Measurements from ENCODE around the gene FLT4.
"Not testable (repeated sequence)": the region's sequence is repeated elsewhere in the genome, so short reads cannot be mapped to it uniquely, and the experiment has no call there.

FLT4 gene
- total RNA-seq = 34.1 to 65.9 reads per million in 2 donors

GRCh38 chr5:180649297-180650039 lies at the start of gene FLT4:
TSS of gene FLT4 (minus strand) at chr5:180649600. CDS start at chr5:180649545, 55 bp downstream.
- no peak for DNase-seq

DNA sequence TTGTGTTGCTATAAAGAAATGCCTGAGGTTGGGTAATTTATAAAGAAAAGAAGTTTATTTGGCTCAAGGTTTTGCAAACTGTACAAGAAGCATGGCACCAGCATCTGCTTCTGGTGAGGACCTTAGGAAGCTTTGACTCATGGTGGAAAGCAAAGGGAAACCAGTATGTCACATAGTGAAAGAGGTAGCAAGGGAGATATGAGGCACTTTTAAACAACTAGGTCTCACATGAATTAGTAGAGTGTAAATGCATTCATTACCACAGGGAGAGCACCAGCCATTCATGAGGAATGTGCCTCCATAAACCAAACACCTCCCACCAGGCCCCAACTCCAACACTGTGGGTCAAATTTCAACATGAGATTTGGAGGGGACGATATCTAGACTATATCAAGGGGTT lies 49.6 kb upstream of the FLT4 start:
- no peak for DNase-seq

- no peak for DNase-seq
Measured at GRCh38 chr5:180696116-180696515, 46.7 kb upstream of the FLT4 start.

- DNase-seq = no peak
Measured at GRCh38 chr5:180692429-180692828, 43.0 kb upstream of the FLT4 start.

DNA sequence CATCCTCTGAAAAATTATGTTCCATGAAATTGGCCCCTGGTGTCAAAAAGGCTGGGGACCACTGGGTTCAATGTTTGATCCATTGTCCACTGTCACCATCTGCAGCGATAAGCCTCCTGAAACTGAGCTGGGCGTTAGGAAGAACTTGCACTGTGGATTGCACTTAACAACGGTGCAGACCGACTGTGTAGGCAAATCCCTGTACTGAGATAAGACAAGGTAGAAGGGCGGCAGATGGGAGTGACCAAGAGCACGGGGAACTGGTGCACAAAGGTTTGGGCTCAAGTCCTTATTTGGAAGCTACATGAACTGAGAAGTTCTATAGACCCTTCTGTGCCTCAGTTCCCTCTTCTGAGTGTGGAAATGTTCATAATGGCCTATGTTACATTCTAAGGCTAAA lies 41.6 kb upstream of the FLT4 start:
- no peak for DNase-seq

DNA sequence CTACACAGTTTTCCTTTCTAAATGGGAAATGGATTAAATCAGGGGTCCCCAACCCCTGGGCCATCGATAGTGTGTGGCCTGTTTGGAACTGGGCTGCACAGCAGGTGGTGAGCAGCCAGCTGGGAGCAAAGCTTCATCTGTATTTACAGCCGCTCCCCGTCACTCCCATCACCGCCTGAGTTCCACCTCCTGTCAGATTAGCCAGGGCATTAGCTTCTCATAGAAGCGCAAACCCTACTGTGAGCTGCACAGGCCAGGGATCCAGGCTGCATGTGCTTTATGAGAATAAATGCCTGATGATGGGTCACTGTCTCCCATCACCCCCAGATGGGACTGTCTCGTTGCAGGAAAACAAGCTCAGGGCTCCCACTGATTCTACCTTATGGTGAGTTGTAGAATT lies 41.2 kb upstream of the FLT4 start:
- no peak for DNase-seq

DNA sequence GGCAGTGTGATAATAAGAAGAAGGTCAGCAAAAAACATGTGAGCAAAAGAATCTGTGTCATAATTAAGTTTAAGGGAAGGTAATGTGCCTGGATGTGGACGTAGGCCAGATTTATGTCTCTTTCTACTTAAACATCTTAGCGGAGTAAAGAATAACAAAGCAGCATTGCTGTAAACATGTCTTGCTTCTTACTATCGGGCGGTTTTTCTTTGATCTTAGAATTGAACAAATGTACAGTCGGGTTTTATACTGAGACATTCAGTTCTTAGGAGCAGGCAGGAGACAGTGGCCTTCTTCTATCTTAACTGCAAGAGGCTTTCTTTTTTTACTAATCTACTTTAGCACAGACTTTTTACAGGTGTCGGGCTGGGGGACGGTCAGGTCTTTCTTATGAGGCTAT lies 40.4 kb upstream of the FLT4 start:
- DNase-seq = no peak

GRCh38 chr5:180689071-180689694 lies 39.8 kb upstream of the FLT4 start:
- DNase-seq = no peak

DNA sequence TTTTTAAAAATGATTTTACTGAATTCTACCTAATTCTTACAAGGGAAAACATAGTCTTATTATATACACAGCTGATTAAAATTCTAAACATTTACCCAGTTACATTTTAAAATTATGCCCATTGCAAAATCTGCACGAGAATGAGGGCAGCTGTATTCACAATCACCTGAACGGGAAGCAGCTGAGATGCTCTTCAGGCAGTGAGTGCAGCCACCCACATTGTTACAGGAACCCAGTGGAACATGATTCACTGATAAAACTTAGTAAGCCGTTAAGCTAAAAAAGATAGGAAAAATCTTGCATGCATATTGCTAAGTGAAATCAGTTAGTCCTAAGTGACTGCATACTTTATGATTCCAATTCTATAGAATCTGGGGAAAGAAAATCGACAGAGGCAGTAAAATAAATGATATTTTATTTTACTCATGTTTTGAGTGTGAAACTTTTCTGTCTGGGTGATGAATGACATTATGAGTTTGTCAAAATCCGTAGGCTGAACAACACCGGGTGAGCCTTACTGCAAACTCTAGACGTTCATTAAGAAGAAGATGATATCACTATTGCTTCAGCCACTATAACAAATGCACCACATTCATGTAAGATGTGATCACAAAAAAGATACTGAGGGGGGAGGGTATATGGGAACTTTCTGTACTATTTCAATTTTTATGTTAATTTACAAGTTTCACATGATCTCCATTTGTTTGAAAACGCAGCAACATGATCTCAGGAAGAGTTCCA lies 39.1 kb upstream of the FLT4 start:
- DNase-seq = no peak

GRCh38 chr5:180686799-180687198 lies 37.4 kb upstream of the FLT4 start:
- not testable (repeated sequence) for DNase-seq

DNA sequence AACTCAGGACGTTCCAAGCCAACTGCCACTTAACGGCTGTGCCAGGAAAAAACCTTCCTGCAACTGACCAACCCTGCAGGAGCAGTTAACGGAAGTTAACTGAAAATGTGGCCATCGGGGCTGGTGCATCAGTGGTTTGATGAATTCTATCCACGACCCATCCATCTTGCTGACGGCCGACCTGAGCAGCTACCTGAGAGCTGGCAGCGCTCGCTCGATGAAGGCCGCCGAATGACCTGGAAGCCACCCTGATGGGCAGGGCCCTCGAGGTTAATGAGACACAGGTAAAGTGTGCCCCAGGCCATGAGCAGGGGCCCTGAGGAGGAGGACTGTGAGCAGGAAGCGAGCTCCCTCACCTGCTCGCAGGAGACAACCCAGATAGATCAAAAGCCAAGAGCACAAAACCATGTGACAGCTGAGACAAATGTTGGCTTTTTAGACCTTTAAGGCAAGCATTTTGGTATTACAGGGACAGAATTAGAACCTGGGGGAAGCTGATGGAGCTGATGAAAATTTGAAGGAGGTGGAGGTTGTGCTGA lies 35.3 kb upstream of the FLT4 start:
- no peak for DNase-seq

- no peak for DNase-seq
Measured at GRCh38 chr5:180683220-180683922, 34.0 kb upstream of the FLT4 start.

- no peak for DNase-seq
Measured at GRCh38 chr5:180682560-180682959, 33.2 kb upstream of the FLT4 start.

DNA sequence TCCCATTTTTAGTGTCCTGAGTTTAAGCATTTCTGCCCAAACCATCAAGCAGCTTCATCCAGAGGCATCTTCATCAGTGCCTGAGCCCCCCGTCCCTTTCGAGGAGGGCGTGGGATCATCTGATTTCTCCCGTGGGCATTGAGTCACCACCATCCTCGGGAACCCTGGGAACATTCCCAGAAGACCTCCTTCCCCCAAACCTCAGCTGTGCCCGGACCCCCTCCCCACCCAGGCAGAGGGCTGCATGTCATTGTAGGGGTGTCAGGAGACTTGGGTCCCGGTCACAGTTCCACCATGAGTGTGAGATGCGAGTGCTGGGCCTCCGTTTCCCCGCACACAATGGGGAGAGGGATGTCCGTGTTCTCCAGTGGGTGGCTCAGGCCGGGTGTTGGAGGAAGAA lies 32.6 kb upstream of the FLT4 start:
- DNase-seq = not testable (repeated sequence)

GRCh38 chr5:180678319-180678718 lies 28.9 kb upstream of the FLT4 start:
- DNase-seq = not testable (repeated sequence)

DNA sequence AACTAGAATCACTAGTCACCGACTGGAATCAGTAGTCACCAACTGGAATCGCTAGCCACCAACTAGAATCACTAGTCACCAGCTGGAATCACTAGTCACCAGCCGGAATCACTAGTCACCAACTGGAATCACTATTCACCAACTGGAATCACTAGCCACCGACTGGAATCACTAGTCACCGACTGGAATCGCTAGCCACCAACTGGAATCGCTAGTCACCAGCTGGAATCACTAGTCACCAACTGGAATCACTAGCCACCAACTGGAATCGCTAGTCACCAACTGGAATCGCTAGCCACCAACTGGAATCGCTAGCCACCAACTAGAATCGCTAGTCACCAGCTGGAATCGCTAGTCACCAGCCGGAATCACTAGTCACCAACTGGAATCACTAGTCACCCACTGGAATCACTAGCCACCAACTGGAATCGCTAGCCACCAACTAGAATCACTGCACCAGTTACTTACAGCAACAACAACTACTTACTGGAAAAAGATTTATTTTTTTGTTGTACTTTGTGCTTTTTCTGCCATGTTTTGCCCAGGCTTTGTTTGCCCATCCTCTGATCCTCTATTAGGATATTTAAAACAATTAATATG lies 25.7 kb upstream of the FLT4 start:
- DNase-seq = no peak

- DNase-seq = not testable (repeated sequence)
Measured at GRCh38 chr5:180674090-180674475, 24.7 kb upstream of the FLT4 start.

DNA sequence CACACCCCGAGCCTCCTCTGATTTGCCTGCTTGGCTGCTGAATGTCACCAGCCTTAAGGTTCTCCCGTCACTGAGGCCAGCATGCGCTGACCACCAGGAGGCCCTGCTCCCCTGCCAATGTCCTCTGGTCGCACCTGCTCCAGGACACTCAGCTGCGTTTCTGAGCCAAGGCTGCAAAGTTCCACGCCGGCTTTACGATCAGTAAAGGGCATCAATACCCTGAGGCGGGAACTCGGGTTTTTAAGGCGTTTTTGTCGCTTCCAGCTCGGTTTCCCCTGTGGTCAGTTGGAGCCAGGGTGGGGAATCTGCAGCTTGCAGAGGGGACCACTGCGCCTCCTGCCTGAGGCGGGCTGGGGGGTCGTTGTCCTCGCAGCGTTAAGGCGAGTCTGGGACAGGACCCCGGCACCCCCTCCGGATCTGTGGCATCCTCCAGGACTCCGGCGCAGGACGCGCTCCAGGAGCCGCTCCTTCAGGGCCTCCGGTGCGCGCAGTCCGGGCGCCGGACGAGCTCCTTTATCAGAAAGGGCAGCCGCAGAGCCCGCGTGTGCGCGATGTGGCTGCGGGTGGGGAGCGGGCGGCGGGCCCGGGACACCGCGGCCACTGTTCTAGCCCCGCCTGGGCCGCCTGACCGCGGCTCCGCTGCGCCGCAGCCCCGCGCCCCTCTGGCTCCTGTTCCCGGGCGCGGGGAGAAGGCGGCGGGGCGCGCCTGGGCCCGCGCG lies 24.1 kb upstream of the FLT4 start:
- DNase-seq = no peak

GRCh38 chr5:180671958-180672524 lies 22.6 kb upstream of the FLT4 start:
- DNase-seq = not testable (repeated sequence)

- DNase-seq = no peak
Measured at GRCh38 chr5:180670586-180671359, 21.4 kb upstream of the FLT4 start.

DNA sequence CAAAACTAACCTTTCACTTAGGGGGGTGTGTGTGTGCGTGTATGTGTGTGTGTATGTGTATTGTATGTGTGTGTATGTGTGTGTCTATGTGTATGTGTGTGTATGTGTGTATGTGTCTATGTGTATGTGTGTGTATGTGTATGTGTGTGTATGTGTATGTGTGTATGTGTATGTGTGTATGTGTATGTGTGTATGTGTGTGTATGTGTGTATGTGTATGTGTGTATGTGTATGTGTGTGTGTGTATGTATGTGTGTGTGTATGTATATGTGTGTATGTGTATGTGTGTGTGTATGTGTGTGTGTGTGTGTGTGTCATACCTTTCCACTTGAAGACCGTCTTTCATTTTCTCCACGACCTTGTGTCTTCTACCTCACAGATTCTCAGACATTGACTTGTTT lies 20.8 kb upstream of the FLT4 start:
- DNase-seq = no peak

Measured in activated gamma-delta T cell (primary cell).